ENCODE data around the gene S100A11.

S100A11 gene

DNA sequence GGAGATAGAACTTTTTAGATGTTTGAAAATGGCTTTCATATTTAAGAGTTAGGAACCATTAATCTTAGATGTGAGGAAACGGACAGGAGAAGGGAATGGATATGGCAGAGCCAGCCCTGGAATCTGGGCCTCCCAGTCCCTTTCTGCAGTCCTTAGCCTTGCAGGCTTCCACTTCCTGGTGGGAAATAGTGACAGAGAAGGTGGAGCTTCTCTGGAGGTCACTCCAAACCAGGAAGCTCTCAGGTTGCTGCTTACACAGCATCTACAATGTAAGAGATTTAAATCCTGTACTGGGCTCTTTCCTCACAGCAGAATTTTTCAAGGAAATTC is 2.5 kb downstream of the S100A11 start:
- TF ChIP-seq, protein P1, sequence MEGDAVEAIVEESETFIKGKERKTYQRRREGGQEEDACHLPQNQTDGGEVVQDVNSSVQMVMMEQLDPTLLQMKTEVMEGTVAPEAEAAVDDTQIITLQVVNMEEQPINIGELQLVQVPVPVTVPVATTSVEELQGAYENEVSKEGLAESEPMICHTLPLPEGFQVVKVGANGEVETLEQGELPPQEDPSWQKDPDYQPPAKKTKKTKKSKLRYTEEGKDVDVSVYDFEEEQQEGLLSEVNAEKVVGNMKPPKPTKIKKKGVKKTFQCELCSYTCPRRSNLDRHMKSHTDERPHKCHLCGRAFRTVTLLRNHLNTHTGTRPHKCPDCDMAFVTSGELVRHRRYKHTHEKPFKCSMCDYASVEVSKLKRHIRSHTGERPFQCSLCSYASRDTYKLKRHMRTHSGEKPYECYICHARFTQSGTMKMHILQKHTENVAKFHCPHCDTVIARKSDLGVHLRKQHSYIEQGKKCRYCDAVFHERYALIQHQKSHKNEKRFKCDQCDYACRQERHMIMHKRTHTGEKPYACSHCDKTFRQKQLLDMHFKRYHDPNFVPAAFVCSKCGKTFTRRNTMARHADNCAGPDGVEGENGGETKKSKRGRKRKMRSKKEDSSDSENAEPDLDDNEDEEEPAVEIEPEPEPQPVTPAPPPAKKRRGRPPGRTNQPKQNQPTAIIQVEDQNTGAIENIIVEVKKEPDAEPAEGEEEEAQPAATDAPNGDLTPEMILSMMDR (IDR thresholded peaks at IDR 0.05; ENCODE audit: borderline replicate concordance, control extremely low read depth, extremely low read depth, insufficient read depth, missing control alignments), result no peak
- in situ Hi-C loops (cut with MboI; ENCODE audit: low sequenced_read_pairs, unreplicated experiment), result no loop called here
- no peak for DNase-seq (ENCODE audit: low spot score)

DNA sequence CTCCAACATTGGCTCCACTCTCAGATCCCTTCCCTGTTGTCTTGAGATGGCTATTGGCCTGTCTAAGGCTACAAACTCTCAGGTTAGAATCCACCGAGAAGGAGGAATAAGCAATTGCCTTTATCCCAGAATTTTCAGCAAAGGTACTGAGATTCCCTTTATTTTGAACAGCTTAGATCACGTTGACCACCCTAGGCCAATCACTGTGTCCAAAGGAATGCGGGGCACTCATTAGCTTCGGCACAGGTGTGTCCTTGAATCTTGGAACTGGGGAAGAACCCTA is 6.9 kb downstream of the S100A11 start:
- in situ Hi-C loops (cut with MboI; ENCODE audit: low sequenced_read_pairs, unreplicated experiment), result no loop called here
- TF ChIP-seq, protein P1 (IDR thresholded peaks at IDR 0.05; ENCODE audit: borderline replicate concordance, control extremely low read depth, extremely low read depth, insufficient read depth, missing control alignments), result no peak
- no peak for DNase-seq (ENCODE audit: low spot score)

DNA sequence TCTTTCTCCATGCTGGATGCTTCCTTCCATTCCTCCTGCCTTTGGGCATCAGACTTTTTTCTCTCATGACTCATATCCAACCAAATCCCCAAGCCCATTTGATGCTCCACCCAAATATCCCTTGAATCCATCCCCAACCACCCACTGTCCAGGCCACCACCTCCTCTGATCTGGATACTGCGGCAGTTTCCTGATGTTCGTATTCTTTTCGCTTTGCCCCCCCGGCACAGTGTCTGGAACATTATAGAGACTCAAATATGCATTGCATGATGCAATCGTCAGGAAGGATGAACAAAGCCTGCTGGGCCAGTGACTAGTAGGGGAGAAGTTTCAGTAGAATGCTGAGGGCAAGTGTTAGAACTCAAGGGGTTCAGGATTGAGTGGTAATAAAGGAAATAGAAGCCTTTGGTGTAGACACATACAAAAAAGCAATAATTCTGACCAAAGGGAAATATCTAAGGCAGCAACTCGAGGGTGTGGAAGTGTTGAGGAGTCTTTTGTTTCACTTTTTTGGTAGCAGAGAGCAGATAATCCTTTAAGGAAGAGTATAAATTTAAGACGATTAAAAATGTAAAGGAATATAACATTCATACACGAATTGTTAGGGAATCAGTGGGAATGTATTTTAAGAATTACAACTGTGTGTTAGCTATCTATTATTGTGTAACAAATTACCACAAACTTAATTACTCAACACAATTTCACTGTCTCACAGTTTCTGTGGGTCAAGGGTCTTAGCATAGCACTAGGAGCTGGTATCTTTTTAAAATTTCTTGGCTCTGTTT is 7.5 kb downstream of the S100A11 start:
- DNase-seq (ENCODE audit: low spot score), result no peak

DNA sequence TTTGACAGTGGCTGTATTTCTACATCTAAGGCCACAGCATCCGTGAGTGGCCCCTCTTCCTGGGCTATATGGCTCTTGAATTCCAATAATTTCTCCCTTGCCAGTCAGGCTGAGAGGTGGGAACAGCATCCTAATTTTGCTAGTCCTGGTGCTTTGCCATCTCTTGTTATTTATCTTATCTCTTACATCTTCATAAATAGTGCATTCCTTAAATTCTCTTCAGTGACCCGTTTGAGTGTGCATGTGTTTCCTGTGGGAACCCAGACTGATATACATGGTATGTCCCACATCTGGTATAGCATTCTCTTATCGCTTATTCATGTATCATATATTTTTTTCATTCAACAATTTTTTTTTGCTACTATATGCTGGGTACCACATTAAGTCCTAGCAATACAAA is 9.9 kb downstream of the S100A11 start:
- TF ChIP-seq, protein P1 (IDR thresholded peaks at IDR 0.05; ENCODE audit: borderline replicate concordance, control extremely low read depth, extremely low read depth, insufficient read depth, missing control alignments), result no peak
- in situ Hi-C loops (cut with MboI; ENCODE audit: low sequenced_read_pairs, unreplicated experiment), result no loop called here
- DNase-seq (ENCODE audit: low spot score), result no peak

More for the DNA sequence above, 7.5 kb downstream of the S100A11 start:
- in situ Hi-C loops (cut with MboI; ENCODE audit: low sequenced_read_pairs, unreplicated experiment), result no loop called here
- TF ChIP-seq, protein P1 (IDR thresholded peaks at IDR 0.05; ENCODE audit: borderline replicate concordance, control extremely low read depth, extremely low read depth, insufficient read depth, missing control alignments), result no peak

DNA sequence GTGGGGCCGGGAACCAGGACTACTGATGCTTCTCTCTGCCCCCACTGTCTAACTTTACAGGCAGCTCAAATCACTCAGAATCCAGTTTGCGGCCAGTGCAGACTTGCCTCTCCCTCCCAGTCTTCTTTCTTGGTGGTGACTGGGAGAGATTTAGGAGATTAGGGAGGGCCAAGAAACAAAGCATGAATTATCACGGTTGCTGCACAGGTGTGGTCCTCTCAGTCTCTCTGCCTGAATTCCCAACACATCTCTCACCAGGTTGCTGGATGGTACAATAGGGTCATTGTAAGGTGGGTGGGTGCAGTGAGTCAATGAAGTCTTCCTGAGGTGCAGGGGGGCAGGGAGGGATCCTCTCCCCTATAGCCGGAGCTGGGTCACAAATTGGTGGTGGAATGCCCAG is 12.6 kb downstream of the S100A11 start:
- DNase-seq (ENCODE audit: low spot score), result no peak
- TF ChIP-seq, protein P1 (IDR thresholded peaks at IDR 0.05; ENCODE audit: borderline replicate concordance, control extremely low read depth, extremely low read depth, insufficient read depth, missing control alignments), result no peak

DNA sequence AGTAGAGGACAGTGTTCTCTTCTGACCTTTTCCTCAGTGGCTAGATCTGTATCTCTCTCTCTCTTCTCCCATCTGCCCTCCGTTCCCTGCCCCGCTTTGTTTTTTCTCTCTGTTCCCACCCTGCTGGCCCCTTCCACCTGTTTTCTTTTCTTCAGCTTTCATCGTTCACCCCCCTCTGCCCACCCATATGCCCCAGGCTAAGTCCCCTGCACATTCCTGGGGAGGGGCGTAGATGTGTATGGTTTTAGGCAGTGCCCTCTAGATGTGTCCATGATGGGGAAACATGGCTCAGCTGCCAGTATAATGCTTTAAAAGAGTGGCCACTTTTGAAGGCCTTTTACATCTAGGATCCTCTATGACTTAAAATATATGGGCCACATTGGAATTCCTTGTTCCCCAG is 13.6 kb downstream of the S100A11 start:
- TF ChIP-seq, protein P1 (IDR thresholded peaks at IDR 0.05; ENCODE audit: borderline replicate concordance, control extremely low read depth, extremely low read depth, insufficient read depth, missing control alignments), result no peak
- in situ Hi-C loops (cut with MboI; ENCODE audit: low sequenced_read_pairs, unreplicated experiment), result no loop called here
- no peak for DNase-seq (ENCODE audit: low spot score)

More for the DNA sequence above, 12.6 kb downstream of the S100A11 start:
- in situ Hi-C loops (cut with MboI; ENCODE audit: low sequenced_read_pairs, unreplicated experiment), result no loop called here
